ENCODE results near the gene PIP5K1C. TPM values are rescaled to one million over a fixed set of nuclear protein-coding genes. Genes with fewer than 3 reads are reported as not detected.

The PIP5K1C gene
- total and polyA plus RNA-seq, 10 of the 15 experiments (the other 5 are each of a cell fraction or from before 2014, with no cell fraction given): 0.39 to 19.6 (median 5.3) TPM

- TF ChIP-seq ZBTB4 (CRISPR knock-in tag; IDR thresholded peaks at IDR 0.05) (no peak), ZBED1 (IDR thresholded peaks at IDR 0.05; ENCODE audit: borderline replicate concordance) (no peak), BCL3 (IDR thresholded peaks at IDR 0.05; ENCODE audit: borderline replicate concordance, insufficient read depth, low read depth, low read length, poor library complexity, severe bottlenecking) (no peak), CEBPZ (IDR thresholded peaks at IDR 0.05; ENCODE audit: low read depth, low read length) (no peak), TAF1 (IDR thresholded peaks at IDR 0.05; ENCODE audit: borderline replicate concordance, low read depth, low read length) (peak; percentile 37; the same call in 1 of the 2 replicates), SMAD1 (IDR thresholded peaks at IDR 0.05; ENCODE audit: low read depth, partially characterized antibody) (no peak), PKNOX1 (IDR thresholded peaks at IDR 0.05) (peak; percentile 95)
- TF ChIP-seq, protein P1, sequence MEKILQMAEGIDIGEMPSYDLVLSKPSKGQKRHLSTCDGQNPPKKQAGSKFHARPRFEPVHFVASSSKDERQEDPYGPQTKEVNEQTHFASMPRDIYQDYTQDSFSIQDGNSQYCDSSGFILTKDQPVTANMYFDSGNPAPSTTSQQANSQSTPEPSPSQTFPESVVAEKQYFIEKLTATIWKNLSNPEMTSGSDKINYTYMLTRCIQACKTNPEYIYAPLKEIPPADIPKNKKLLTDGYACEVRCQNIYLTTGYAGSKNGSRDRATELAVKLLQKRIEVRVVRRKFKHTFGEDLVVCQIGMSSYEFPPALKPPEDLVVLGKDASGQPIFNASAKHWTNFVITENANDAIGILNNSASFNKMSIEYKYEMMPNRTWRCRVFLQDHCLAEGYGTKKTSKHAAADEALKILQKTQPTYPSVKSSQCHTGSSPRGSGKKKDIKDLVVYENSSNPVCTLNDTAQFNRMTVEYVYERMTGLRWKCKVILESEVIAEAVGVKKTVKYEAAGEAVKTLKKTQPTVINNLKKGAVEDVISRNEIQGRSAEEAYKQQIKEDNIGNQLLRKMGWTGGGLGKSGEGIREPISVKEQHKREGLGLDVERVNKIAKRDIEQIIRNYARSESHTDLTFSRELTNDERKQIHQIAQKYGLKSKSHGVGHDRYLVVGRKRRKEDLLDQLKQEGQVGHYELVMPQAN (conservative IDR thresholded peaks at IDR 0.05): peak; percentile 75
- TF ChIP-seq, protein P2, sequence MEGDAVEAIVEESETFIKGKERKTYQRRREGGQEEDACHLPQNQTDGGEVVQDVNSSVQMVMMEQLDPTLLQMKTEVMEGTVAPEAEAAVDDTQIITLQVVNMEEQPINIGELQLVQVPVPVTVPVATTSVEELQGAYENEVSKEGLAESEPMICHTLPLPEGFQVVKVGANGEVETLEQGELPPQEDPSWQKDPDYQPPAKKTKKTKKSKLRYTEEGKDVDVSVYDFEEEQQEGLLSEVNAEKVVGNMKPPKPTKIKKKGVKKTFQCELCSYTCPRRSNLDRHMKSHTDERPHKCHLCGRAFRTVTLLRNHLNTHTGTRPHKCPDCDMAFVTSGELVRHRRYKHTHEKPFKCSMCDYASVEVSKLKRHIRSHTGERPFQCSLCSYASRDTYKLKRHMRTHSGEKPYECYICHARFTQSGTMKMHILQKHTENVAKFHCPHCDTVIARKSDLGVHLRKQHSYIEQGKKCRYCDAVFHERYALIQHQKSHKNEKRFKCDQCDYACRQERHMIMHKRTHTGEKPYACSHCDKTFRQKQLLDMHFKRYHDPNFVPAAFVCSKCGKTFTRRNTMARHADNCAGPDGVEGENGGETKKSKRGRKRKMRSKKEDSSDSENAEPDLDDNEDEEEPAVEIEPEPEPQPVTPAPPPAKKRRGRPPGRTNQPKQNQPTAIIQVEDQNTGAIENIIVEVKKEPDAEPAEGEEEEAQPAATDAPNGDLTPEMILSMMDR (IDR thresholded peaks at IDR 0.05 in 2 of 3, conservative IDR thresholded peaks at IDR 0.05 in 1 of 3; ENCODE audit: control insufficient read depth in 2 of 3, extremely low read depth in 1 of 3, insufficient read depth in 1 of 3, low read depth in 3 of 3, low read length in 3 of 3): peak; percentile 74 to 94 (median 78)
- TF ChIP-seq, protein P3, sequence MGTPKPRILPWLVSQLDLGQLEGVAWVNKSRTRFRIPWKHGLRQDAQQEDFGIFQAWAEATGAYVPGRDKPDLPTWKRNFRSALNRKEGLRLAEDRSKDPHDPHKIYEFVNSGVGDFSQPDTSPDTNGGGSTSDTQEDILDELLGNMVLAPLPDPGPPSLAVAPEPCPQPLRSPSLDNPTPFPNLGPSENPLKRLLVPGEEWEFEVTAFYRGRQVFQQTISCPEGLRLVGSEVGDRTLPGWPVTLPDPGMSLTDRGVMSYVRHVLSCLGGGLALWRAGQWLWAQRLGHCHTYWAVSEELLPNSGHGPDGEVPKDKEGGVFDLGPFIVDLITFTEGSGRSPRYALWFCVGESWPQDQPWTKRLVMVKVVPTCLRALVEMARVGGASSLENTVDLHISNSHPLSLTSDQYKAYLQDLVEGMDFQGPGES (IDR thresholded peaks at IDR 0.05): 0 out of 2 replicates have a peak, but pooled peaks have one; percentile 20
These were observed at the start of gene PIP5K1C (continued) for GRCh38 chr19:3700242-3701032.
